Bronchial epithelial cell (primary cell): ENCODE data around the gene GLP2R. TPM values are rescaled to one million over a fixed set of nuclear protein-coding genes. Genes with fewer than 3 reads are reported as not detected.

Experiments used
- DNase-seq: peaks from one replicate; pipeline ENCODE4 v3.0.0-alpha.2; 2010; ENCODE audit warnings: low read depth
- FAIRE-seq: peaks from 2 replicates; lab custom pipeline; 2011; peaks lifted over from hg19 to GRCh38; lab: Jason Lieb, UNC
- H3K27me3 ChIP-seq: 2 replicates; pipeline ENCODE4 v1.5.1; 2011; ENCODE audit warnings: low read length; ENCODE audit not compliant: control insufficient read depth, insufficient read depth
- H3K36me3 ChIP-seq: 2 replicates; pipeline ENCODE4 v1.5.1; 2011; ENCODE audit warnings: low read length; ENCODE audit not compliant: control insufficient read depth, insufficient read depth
- H3K4me3 ChIP-seq: 2 replicates; pipeline ENCODE4 v1.5.1; 2011; ENCODE audit warnings: mild to moderate bottlenecking, low read depth, low read length, control low read depth
- CTCF ChIP-seq: IDR thresholded peaks from 2 replicates; pipeline ENCODE4 v1.5.1; 2011; ENCODE audit warnings: mild to moderate bottlenecking, moderate library complexity, low read length, control low read depth, inconsistent platforms; ENCODE audit not compliant: insufficient read depth, severe bottlenecking
- total RNA-seq: library from RNA; depleted of rRNA; stranded (reverse); fragments of >200 nt; gene quantifications from 2 replicates; pipeline ENCODE4 v1.2.1, GENCODE V29; 2014

GLP2R gene
- total RNA-seq, 1 donor from 2014 or later = under 0.01 TPM

GRCh38 chr17:9934331-9934730, 108.6 kb downstream of the GLP2R start:
- no peaks in the 10 kb centered on the region for H3K36me3 ChIP-seq
- no peaks in the 10 kb centered on the region for H3K27me3 ChIP-seq
- no peak for FAIRE-seq
- H3K4me3 ChIP-seq = no peak overlapping the region
- no peak for DNase-seq
- TF ChIP-seq CTCF = no peak

- no peak for TF ChIP-seq CTCF
- FAIRE-seq (no peak), DNase-seq (no peak)
- H3K36me3 ChIP-seq = no peaks in the 10 kb centered on the region
- no peaks in the 10 kb centered on the region for H3K27me3 ChIP-seq
- no peak overlapping the region for H3K4me3 ChIP-seq
Measured at GRCh38 chr17:9935408-9935807, 109.7 kb downstream of the GLP2R start.

- no peaks in the 10 kb centered on the region for H3K36me3 ChIP-seq
- DNase-seq = no peak
- FAIRE-seq = no peak
- TF ChIP-seq CTCF = no peak
- no peak overlapping the region for H3K4me3 ChIP-seq
- no peaks in the 10 kb centered on the region for H3K27me3 ChIP-seq
Measured at GRCh38 chr17:9936095-9936494, 110.4 kb downstream of the GLP2R start.

GRCh38 chr17:9937241-9937761, 111.6 kb downstream of the GLP2R start:
- FAIRE-seq = no peak
- Histone ChIP-seq H3K36me3 (no peaks in the 10 kb centered on the region), H3K4me3 (no peak overlapping the region), H3K27me3 (no peaks in the 10 kb centered on the region)
- DNase-seq = no peak
- TF ChIP-seq CTCF = no peak

GRCh38 chr17:9937901-9938300, 112.2 kb downstream of the GLP2R start:
- FAIRE-seq = no peak
- TF ChIP-seq CTCF = no peak
- H3K36me3 ChIP-seq = no peaks in the 10 kb centered on the region
- no peak for DNase-seq
- no peaks in the 10 kb centered on the region for H3K27me3 ChIP-seq
- no peak overlapping the region for H3K4me3 ChIP-seq

GRCh38 chr17:9938764-9939163, 113.0 kb downstream of the GLP2R start:
- TF ChIP-seq CTCF = no peak
- DNase-seq (no peak), FAIRE-seq (no peak)
- H3K36me3 ChIP-seq = no peaks in the 10 kb centered on the region
- H3K27me3 ChIP-seq = no peaks in the 10 kb centered on the region
- no peak overlapping the region for H3K4me3 ChIP-seq
